Bronchial epithelial cell (primary cell): ENCODE data around the gene DNMT3L. TPM values are rescaled to one million over a fixed set of nuclear protein-coding genes. Genes with fewer than 3 reads are reported as not detected.

Experiments
- DNase-seq: peaks from one replicate; pipeline ENCODE4 v3.0.0-alpha.2; 2010; ENCODE audit warnings: low read depth
- FAIRE-seq: peaks from 2 replicates; lab custom pipeline; 2011; peaks lifted over from hg19 to GRCh38; lab: Jason Lieb, UNC
- H3K27me3 ChIP-seq: 2 replicates; pipeline ENCODE4 v1.5.1; 2011; ENCODE audit warnings: low read length; ENCODE audit not compliant: control insufficient read depth, insufficient read depth
- H3K36me3 ChIP-seq: 2 replicates; pipeline ENCODE4 v1.5.1; 2011; ENCODE audit warnings: low read length; ENCODE audit not compliant: control insufficient read depth, insufficient read depth
- H3K4me3 ChIP-seq: 2 replicates; pipeline ENCODE4 v1.5.1; 2011; ENCODE audit warnings: mild to moderate bottlenecking, low read depth, low read length, control low read depth
- total RNA-seq: library from RNA; depleted of rRNA; stranded (reverse); fragments of >200 nt; gene quantifications from 2 replicates; pipeline ENCODE4 v1.2.1, GENCODE V29; 2014
- TF ChIP-seq, protein P1 (sequence below): IDR thresholded peaks from 2 replicates; pipeline ENCODE4 v1.5.1; 2011; ENCODE audit warnings: mild to moderate bottlenecking, moderate library complexity, low read length, control low read depth, inconsistent platforms; ENCODE audit not compliant: insufficient read depth, severe bottlenecking

The DNMT3L gene
- total RNA-seq, 1 donor from 2014 or later = not detected

DNA sequence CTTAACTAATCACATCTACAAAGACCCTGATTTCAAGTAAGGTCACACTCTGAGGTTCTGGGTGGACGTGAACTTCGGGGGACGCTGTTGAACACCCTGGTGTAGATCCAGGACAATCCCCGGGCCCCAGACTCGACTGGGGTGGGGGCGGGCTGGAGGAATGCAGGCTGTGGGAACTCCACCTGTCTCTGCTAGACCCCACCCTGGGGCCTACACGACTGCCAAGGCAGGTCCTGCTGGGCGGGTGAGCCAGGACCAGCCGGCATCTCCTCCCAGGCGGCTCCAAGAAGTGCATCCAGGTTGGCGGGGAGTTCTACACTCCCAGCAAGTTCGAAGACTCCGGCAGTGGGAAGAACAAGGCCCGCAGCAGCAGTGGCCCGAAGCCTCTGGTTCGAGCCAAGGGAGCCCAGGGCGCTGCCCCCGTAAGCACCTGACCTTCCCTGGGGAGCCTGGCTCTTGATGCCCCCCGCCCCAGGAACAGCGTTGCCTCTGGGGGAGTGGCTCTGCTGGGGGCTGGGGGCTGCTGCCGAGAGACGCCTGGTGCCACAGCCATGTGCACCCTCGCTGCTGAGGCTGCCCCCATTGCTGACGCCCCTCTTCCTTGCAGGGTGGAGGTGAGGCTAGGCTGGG is 27.8 kb upstream of the DNMT3L start:
- DNase-seq (no peak), FAIRE-seq (no peak)
- no peaks in the 10 kb centered on the region for H3K36me3 ChIP-seq
- TF ChIP-seq, protein P1, sequence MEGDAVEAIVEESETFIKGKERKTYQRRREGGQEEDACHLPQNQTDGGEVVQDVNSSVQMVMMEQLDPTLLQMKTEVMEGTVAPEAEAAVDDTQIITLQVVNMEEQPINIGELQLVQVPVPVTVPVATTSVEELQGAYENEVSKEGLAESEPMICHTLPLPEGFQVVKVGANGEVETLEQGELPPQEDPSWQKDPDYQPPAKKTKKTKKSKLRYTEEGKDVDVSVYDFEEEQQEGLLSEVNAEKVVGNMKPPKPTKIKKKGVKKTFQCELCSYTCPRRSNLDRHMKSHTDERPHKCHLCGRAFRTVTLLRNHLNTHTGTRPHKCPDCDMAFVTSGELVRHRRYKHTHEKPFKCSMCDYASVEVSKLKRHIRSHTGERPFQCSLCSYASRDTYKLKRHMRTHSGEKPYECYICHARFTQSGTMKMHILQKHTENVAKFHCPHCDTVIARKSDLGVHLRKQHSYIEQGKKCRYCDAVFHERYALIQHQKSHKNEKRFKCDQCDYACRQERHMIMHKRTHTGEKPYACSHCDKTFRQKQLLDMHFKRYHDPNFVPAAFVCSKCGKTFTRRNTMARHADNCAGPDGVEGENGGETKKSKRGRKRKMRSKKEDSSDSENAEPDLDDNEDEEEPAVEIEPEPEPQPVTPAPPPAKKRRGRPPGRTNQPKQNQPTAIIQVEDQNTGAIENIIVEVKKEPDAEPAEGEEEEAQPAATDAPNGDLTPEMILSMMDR = no peak
- H3K27me3 ChIP-seq = peaks cover 7% of the 10 kb centered on the region
- H3K4me3 ChIP-seq = no peak overlapping the region

DNA sequence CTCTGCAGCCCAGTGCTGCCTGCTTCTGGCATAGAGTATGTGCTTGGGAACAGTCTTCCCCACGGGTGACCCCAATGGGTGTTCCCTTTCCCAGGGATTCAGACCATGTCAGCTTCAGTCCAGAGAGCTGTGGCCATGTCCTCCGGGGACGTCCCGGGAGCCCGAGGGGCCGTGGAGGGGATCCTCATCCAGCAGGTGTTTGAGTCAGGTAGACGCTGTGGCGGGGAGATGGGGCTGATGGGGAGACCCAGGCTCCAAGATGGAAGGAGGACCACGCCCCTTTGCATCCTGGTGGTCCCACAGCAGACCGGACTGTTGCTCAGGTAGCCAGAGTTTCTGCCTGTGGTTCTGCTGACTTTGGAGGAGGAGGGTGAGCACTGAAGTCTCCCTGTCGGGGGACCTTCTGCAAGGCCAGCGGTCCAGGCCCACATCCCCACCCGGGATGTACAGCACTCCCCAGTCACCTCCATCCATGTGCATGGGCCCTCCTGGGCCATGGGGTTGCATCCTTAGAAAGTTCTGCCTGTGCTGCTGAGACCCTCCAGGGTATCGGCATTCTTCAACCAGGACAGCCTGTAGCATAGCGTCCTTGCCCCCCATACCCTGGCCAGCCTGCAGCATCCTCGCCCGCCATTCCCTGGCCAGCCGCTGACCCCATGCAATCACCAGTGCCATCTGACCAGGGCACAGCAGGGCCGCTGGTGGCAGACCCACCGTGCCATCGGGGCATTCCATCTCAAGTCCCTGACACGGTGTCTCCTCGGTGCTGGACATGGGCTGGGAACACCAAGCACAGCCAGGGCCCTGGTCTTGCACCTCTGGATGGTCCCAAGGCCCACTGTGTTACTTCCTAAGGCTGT is 26.8 kb upstream of the DNMT3L start:
- Histone ChIP-seq H3K27me3 (peaks cover 9% of the 10 kb centered on the region), H3K4me3 (no peak overlapping the region), H3K36me3 (no peaks in the 10 kb centered on the region)
- FAIRE-seq (no peak), DNase-seq (no peak)
- TF ChIP-seq, protein P1 = no peak

DNA sequence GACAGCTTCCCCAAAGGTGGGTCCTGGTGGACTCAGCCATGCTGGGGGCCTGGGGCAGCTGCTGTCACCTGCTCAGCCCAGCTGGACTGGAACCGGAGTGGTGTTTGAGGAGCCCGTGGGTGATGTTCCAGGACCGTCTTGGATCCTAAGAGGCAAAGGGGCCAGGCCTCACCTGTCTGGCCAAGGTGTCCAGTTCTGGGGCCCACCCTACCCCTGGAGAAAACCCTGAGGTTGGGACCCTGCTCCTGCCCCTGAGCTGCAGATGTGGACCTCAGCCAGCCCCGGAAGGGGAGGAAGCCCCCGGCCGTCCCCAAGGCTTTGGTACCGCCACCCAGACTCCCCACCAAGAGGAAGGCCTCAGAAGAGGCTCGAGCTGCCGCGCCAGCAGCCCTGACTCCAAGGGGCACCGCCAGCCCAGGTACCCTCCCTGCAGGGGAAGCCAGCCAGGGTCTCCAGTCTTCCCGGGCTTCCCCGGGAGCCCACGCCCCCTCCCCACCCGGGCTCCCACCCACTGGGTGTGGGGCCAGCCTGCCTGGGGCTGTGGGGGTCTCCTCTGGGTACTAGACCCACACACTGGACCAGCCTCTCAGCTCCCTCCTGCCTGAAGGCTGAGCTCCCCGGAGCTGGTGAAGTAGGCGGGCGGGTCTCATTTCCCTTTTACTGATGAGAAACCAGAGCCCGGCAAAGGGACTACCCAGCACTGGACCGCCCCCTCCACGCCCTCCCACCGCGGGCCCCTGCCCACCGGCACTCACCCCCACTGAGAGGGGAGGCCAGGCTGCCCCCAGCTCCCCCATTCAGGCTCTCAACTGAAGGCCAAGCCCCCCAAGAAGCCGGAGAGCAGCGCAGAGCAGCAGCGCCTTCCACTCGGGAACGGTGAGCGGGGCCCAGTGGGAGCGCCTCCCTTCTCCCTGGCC is 25.3 kb upstream of the DNMT3L start:
- TF ChIP-seq, protein P1 = no peak
- no peaks in the 10 kb centered on the region for H3K36me3 ChIP-seq
- H3K27me3 ChIP-seq = peaks cover 11% of the 10 kb centered on the region
- no peak overlapping the region for H3K4me3 ChIP-seq
- DNase-seq (no peak), FAIRE-seq (no peak)

DNA sequence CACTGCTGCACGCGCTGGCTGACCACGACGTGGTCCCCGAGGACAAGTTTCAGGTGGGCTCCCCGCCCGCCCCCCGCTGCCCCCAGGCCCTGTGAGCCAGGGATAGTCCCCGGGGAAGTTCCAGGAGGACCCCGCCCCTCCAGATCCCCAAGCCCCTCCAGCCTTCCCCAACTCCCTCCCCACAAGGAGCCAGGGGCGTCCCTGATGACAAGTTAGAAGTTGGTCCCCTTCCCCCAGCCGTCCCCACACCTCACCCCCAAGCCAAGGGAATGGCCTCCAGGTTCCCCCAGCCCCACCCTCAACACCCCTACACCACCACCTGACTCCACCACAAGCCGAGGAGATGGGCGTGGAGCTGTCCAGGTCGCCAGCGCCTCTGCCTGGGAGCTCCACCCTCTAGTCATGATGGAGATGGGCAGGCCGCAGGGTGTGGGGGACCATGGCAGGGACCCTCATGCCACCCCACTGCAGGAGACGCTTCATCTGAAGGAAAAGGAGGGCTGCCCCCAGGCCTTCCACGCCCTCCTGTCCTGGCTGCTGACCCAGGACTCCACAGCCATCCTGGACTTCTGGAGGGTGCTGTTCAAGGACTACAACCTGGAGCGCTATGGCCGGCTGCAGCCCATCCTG is 24.5 kb upstream of the DNMT3L start:
- Histone ChIP-seq H3K27me3 (peaks cover 11% of the 10 kb centered on the region), H3K4me3 (no peak overlapping the region), H3K36me3 (no peaks in the 10 kb centered on the region)
- no peak for FAIRE-seq
- no peak for DNase-seq
- TF ChIP-seq, protein P1 = no peak

DNA sequence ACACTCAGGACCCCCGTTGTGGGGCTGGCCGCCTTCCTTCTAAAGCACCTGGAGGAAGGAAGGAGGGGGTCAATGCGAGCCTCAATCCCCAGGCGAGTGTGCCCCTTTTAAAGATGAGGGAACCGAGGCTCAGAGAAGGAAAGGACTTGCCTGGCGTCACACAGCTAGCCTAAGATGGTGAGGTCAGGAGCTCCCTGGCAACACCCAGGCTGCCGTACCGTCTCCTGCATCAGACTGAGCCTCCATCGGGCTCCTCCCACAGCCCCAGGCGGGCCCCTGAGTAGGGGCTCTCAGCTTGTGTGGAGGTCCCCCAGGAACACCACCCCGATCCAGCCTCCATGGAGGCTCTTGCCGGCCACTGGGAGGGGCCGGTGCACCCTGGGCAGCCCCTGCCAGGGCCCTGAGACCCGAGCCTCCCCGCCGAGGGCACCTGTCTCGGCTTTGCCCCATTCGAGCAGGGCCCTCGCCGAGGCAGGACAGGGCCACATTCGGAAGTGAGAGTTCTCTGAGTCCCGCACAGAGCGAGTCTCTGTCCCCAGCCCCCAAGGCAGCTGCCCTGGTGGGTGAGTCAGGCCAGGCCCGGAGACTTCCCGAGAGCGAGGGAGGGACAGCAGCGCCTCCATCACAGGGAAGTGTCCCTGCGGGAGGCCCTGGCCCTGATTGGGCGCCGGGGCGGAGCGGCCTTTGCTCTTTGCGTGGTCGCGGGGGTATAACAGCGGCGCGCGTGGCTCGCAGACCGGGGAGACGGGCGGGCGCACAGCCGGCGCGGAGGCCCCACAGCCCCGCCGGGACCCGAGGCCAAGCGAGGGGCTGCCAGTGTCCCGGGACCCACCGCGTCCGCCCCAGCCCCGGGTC is 23.7 kb upstream of the DNMT3L start, which contains the start of gene AIRE:
AIRE (plus strand) TSS at position 739 of the 855 bp plus-strand sequence. CDS start 131 bp downstream, outside the sequence.
- DNase-seq = no peak
- TF ChIP-seq, protein P1 = no peak
- no peak for FAIRE-seq
- H3K4me3 ChIP-seq = no peak within 1 kb of the TSS
- peaks cover 9% of the 10 kb centered on the region for H3K27me3 ChIP-seq
- no peaks in the 10 kb centered on the region for H3K36me3 ChIP-seq
